NCI-H526 treated with DMSO at 0.1 percent for 48 hours (cell line): ENCODE data around the gene PRKCG.
"Not testable (repeated sequence)": the region's sequence is repeated elsewhere in the genome, so short reads cannot be mapped to it uniquely, and the experiment has no call there.

Experiments
- DNase-seq: peaks from one replicate; lab custom pipeline; 2025; lab: John Stamatoyannopoulos, UW

PRKCG gene

DNA sequence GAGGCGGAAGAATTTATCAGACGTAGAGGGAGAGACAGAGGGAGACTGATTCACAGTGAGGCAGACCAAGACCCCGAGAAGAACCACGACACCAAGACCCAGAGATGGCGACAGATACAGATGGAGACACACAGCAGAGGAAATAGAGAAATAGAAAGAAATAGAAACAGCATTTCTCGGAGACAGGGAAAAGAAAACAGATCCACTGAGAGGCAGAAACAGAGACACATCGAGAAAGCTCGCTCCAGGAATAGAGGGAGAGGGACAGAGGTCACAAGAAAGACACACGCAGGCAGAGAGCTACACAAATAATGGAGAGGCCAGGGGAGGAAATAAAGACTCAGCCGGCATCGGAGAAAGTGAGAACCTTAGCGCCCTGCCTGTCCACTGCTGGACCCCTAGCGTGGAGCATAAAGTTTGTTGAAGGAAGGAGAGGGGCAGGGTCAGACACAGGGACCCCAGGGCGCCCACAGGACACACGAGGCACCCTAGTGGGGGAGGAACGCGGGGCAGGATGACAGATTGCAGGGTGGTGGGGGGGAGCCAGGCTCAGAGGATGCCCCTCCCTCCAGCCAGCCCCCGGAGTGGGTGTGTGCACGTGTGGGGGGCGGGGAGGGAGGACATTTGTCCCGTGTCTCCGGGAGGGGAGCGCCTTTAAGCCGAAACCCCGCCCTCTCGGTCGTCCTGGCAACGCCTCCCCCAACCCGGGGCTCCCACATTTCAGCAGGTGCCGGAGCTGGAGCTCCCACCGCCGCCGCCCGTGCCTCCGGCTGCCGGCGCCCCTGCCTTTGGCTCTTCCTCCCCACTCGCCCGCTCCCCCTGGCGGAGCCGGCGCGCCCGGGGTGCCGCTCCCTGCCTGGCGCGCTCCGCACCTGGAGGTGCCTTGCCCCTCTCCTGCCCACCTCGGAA is at the start of gene PRKCG:
TSS of gene PRKCG (plus strand) at position 716 of the 909 bp plus-strand sequence. CDS start 298 bp downstream, outside the sequence.
- DNase-seq: peak; percentile 84

DNA sequence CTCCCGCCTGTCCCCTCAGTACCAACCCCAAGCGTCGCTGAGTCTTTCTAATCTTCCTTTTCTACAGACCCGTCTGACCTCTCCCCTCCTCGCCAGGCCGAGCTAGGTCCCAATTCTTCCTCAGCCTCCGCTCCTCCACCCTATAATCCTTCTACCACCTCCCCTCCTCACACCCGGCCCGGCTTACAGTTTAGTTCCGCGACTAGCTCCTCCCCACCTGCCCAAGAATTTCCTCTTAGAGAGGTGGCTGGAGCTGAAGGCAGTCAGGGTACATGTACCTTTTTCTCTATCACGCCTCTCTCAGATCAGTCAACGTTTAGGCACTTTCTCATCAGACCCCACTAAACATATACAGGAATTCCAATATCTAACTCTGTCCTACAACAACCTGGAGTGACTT is 49.1 kb upstream of the PRKCG start:
- DNase-seq: not testable (repeated sequence)

DNA sequence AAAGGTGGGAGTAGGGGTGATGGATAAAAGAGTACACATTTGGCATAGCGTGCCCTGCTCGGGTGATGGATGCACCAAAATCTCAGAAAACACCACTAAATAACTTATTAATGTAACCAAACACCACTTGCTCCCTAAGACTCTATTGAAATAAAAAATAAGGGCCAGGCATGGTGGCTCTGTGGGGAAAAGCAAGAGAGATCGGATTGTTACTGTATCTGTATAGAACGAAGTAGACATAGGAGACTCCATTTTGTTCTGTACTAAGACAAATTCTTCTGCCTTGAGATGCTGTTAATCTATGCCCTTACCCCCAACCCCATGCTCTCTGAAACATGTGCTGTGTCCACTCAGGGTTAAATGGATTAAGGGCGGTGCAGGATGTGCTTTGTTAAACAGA is 43.6 kb upstream of the PRKCG start:
- DNase-seq: not testable (repeated sequence)

DNA sequence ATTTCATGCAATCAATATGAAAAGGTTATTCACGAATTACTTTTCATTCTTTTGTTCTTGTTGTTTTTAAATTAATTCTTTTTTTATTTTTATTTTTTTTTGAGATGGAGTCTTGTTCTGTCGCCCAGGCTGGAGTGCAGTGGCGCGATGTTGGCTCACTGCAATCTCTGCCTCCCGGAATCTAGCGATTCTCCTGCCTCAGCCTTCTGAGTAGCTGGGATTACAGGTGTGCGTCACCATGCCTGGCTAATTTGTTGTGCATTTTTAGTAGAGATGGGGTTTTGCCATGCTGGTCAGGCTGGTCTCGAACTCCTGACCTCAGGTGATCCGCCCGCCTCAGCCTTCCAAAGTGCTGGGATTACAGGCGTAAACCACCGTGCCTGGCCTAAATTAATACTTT is 41.8 kb upstream of the PRKCG start:
- not testable (repeated sequence) for DNase-seq

DNA sequence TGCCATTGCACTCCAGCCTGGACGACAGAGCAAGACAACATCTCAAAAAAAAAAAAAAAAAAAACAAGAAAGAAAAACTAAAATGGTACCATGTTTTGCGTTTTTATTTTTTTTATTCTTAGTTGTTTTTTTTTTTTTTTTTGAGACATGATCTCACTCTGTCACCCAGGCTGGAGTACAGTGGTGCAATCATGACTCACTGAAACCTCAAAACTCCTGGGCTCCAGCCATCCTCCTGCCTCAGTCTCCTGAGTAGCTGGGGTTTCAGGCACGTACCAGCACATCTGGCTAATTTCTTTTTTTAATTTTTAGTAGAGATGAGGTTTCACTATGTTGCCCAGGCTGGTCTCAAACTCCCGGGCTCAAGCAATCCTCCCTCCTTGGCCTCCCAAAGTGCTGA is 41.1 kb upstream of the PRKCG start:
- not testable (repeated sequence) for DNase-seq

DNA sequence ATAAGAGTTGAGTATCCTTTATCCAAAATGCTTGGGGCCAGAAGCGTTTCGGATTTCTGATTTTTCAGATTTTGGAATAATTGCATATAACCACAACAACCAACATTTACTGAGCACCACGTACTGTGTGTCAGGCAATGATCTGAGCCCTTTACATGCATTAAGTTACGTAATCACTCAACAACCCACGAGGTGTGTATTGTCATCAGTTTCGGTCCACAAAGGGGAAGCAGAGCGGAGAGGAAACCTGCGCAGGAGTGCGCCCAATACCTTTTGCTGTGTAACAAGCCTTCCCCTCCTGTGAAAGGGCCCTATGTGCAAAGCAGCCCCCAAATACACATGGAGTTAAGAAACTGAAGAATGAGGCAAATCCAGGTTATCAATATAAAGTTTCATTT is 37.1 kb upstream of the PRKCG start:
- no peak for DNase-seq

DNA sequence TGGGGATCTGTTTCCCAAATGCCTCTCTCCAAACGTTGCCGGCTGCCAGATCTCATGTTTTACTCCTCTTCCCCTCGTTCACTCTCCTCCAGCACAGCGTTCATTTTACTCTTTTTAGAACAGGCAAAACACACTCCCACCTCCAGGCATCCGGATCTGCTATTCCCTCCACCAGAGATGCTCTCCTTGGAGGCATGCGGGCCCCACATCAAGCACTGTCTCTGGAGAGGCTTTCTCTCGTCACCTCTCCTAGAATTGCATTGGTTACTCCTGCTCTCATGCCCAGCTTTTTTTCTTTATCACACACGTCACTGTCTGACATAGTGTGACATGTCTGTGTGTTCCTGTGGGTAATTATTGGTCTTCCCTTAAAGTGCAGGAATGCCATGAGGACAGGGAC is 34.4 kb upstream of the PRKCG start:
- no peak for DNase-seq

DNA sequence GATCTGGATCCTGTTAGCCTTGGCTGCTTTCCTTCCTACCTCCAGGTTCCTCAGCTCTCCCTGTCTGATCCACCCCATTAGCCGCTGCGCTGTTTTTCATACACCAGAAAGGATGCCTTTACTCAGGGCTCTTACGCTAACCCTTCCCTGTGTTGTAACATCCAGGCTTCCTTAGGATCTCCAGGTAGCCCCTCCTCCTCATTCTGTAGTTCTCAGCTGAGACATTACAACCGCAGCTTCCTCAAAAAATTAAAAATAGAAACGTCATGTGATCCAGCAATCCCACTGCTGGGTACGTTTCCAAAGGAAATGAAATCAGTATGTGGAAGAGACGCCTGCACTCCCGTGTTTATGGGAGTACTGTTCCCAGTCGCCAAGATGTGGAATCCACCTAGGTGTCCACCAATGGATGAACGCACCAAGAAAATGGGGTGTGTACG is 32.7 kb upstream of the PRKCG start:
- no peak for DNase-seq

DNA sequence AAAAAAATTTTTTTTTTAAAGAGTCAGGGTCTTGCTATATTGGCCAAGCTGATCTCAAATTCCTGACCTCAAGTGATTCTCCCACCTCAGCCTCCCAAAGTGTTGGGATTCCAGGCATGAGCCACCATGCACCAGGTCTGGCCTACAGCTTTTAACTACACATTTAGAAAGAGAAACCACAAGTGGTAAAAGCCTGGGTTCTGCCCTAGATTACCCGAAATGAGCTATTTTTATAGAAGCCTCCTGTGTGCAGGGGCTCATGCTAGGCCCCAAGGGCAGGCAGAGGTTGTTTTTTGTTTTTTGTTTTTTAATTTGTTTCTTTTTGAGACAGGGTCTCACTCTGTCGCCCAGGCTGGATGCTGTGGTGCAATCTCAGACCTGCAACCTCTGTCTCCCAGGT is 28.3 kb upstream of the PRKCG start:
- no peak for DNase-seq

DNA sequence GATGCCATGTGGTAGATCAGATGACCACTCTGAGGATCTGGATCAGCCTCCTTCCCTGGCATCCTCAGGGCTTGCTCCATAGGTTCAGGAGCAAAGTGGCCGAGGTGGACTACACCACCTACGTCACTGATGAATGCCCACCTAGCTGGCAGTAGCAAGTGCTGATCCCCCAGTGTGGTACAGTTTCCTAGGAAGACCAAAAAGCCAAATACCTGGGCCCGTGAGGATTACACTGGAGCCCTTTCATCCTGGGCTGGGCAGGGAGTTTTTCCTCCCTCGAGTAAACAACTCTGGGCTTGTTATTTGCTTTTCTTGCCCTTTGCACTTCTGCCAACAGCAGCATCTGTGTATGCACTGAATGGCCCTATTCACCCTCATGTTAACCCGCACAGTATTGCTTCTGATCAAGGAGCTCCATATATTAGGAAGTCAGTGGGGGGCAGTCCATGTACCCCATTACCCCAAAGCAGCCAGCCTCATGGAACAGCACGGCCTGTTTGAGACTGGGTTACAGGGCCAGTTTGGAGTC is 17.6 kb upstream of the PRKCG start:
- DNase-seq: peak; percentile 43

DNA sequence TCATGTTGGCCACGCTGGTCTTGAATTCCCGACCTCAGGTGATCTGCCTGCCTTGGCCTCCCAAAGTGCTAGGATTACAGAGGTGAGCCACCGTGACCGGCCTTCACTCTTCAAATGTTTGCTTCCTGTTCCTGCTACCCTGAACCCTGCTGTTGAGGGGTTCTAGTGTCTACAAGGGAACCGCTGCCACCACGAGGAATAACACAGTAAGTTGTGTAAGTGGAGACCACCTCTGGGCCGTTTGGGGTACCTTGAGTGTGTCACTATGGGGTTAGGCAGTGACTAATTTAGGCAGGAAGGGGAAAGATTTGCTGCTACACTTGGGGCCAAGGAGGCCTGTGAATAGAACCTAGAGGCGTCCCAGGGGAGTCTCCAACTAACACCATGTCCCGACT is 16.5 kb upstream of the PRKCG start:
- DNase-seq: no peak

DNA sequence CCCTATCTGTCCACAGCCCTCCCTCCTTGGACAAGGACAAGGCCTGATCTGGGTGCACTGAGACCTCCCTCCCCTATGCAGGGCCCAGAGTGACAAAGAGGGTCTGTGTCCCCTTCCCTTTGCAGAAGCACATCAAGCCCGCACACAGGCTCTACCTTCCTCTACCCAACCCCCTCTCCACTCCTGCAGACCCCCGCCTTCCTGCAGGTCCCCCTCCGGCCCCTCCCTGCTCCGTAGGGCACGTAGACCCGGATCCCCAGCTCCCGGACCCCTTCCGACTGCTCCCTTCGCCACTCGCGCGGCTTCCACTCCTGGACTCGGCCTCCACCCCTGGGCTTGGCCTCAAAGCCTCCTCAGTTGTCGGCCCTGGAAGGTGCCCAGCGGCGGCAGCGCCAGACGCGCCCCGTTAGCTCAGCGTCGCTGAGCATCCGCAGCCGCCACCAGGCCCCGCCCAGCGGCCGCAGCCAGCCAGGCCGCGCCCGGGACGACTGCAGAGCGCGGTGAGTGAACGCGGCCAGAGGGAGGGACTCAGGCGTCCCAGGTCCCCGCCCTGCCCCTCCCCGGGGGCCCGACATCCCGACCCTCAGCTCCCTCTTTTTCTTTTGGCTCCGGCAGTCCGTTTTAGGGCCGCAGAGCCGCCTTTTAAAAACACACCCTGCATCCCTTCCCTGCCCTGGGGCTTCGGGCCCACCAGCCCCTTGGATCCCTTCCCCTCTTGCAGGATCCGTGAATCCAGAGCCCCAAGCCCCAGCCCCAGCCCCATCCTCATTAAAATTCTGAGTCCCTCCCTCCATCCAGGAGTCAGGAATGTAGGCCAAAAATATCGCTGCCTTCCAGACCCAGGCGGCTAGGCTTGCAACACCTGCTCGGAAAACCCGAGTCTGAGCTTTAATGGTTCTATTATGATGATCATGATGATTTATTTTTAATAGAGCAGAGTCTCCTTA is 15.8 kb upstream of the PRKCG start:
- no peak for DNase-seq

DNA sequence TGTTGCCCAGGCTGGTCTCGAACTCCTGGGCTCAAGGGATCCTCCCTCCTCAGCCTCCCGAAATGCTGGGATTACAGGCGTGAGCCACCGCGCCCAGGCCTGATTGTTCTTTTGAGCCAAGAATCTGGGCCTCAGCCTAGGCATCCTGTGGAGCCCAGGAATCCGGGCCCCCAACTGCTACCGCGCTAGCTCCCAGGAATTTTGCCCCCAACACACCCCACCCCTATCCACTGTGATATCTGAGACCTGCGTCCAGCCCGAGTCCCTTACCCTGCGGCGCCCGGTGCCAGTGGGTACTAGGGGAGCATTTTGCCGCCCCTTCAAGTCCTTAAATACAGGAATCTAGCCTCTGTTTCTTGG is 15.2 kb upstream of the PRKCG start:
- no peak for DNase-seq

DNA sequence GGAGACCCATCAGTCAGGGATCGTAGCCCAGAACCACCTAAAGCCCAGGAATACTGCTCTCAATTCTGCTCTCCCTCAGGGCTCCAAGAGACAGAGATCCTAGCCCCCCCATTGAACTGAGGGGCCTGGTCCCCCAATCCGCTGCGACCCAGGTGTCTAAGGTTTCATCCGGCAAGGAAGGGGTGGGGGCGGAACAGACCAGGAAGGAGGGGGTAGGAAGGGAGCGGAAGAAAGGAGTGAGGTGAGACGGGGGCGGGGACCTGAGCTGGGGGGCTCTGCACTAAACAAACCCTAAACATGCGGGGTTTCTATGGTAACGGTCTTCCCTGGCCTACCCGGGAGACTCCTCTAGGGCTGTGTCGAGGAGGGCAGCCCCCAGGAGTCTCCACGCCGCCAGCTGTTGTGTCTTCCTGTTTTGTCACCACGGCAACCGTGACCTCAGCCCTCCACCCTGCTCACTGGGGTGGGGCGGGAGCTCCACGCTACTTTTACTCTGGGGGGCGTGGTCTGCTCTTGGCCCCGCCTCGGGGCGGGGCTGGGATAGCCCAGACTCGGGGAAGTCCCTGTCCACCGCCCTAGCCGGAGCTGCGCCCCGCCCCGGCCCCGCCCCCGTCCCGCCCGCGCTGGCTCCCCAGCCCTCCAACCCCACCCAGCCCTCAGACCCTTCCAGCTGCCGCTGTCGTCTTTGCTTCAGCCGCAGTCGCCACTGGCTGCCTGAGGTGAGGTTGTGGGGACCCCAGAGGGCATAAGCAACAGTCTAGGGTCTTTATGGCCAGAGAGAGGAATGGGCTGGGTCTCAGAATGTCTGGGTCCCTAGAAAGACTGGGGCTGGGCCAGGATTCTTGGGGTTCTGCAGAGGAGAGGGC is 14.5 kb upstream of the PRKCG start, which contains the start of gene MYADM:
TSS of gene MYADM (plus strand) at position 659 of the 866 bp plus-strand sequence. CDS start 5,647 bp downstream, outside the sequence.
- DNase-seq: peak; percentile 96

DNA sequence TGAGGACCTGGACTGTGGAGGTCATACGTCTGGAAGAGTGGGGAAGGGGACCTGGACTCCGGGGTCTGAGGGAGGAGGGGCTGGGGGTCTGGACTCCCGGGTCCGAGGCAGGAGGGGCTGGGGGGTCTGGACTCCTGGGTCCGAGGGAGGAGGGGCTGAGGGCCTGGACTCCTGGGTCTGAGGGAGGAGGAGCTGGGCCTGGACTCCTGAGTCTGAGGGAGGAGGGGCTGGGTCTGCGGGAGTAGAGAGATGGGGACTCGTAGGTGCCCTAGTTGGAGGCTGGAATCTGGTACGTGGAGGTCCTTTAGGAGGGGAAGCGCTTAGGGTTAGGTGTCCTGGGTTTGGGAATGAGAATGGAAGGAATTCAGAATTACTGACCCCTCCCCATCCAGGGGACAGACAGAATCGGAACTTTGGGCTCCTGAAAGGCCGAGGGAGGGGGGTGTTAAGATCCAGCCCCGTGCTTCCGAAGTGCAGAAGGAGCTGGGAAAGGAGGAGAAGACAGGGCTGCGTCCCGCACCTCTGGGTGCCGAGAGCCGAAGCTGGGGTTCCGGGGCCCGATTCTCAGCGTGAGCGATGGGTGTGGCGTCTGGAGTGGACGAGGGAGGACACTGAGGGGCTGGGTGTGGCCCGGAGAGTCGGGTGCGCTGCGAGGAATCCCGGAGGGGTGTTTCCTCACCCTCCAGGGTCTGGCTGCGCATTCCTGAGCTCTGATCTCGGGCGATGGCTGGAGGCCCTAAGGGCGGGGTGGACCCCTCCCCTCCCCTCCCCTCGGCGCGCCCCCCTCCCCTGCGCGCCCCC is 13.7 kb upstream of the PRKCG start:
- no peak for DNase-seq

DNA sequence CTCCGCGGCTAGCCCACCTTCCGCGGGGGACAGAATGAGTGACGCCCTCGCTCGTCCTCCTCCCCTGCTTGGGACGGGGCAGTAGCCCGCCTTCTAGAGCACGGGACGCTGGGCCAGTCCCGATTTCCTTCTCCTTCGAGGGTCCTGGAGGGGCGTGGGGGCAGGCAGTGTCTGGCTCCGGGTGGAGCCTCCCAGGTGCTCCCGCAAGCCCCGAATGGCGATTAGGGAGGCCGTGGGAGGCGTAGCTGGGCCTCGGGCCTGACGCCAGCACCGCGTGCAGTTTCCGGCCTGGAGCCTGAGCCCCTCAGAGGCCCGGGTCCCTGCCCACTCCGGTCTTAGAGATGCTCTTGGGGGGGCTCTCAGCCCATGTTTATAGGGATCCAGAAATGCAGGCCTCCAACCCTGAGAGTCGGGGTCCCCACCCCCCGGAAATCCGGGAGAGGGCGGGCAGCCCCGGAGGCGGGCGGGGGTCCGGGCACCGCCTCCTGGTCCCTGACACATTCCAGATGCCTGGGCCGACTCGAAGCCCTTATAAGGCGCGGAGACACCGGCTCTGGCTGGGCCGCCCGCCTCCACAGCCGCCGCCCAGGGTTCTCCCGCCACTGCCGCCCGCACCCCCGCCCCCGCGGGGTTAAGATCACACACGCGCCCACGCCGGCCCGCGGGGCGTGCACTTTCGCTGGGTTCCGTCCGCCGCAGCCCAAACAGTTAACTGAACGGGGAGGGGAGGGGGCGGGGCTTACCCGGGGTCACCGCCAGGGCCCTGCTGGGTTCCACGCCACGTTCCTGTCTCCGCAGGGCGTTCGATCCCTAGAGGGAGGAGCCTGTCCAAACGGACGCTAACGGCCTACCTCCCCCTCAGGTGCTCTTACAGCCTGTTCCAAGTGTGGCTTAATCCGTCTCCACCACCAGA is 12.8 kb upstream of the PRKCG start:
- peak; percentile 77 for DNase-seq

DNA sequence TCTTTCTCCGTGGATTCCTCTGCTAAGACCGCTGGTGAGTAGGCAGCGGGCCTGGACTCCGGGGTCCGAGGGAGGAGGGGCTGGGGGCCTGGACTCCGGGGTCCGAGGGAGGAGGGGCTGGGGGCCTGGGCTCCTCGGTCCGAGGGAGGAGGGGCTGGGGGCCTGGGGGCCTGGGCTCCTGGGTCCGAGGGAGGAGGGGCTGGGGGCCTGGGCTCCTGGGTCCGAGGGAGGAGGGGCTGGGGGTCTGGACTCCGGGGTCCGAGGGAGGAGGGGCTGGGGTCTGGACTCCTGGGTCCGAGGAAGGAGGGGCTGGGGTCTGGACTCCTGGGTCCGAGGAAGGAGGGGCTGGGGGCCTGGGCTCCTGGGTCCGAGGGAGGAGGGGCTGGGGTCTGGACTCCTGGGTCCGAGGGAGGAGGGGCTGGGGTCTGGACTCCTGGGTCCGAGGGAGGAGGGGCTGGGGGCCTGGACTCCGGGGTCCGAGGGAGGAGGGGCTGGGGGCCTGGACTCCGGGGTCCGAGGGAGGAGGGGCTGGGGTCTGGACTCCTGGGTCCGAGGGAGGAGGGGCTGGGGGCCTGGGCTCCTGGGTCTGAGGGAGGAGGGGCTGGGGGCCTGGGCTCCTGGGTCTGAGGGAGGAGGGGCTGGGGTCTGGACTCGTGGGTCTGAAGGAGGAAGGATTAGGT is 12.1 kb upstream of the PRKCG start:
- DNase-seq: not testable (repeated sequence)

DNA sequence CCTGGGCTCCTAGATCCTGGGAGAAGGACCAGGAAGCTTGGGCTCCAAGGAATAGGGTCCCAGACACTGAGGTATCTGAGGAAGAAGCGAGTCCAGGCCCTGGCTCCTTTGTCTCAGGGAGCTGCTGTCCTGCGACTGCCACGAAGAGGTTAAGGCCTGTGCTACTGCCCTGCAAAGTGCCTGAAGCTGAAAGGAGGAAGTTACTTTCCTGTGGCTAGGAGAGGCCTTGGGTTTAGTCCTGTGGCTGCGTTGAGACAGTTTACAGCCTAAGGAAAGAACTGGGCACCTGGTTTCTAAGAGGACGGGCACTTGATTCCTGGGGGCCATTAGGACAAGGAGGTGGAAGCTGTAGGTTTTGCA is 11.5 kb upstream of the PRKCG start:
- no peak for DNase-seq

DNA sequence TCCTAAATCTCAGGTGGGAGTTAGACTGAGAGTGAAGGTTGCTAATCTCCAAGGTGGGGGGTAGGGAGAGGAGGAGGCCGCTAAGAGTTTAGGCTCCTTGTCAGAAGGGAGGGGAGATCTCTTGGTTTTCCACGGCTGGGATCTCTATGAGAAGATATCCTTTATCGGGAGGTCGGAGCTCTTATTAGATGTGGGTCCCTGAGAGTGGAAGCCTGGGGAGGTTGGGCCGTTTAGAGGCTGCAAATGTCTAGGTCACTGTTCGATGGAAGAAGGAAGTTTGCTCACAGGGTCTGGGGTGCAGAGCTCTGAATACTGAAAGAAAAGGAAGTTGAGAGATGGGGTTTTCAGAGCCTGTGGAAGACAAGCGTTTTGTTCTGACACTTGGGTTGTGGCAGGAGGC is 10.5 kb upstream of the PRKCG start:
- DNase-seq: no peak
